ENCODE results near the gene GPR18. TPM values are rescaled to one million over a fixed set of nuclear protein-coding genes. Genes with fewer than 3 reads are reported as not detected.
A peak's percentile ranks its signal among the peaks of the same experiment; 100 is the strongest.
"Not testable (repeated sequence)": the region's sequence is repeated elsewhere in the genome, so short reads cannot be mapped to it uniquely, and the experiment has no call there.

The GPR18 gene
- total RNA-seq, 1 experiment from 2014 or later: 126 TPM

- DNase-seq: peak; percentile 77
- H3K27me3 ChIP-seq (ENCODE audit: low read length): no peaks in the 10 kb centered on the region
- H3K4me2 ChIP-seq (ENCODE audit: low read depth, low read length, poor library complexity, severe bottlenecking): peak overlapping the region; percentile 60
- peak overlapping the region; percentile 94 for H3K27ac ChIP-seq (ENCODE audit: low read length)
- H3K36me3 ChIP-seq (ENCODE audit: insufficient read depth, low read length): no peaks in the 10 kb centered on the region
- no peaks in the 10 kb centered on the region; the same call in 1 of the 2 replicates for H4K20me1 ChIP-seq (ENCODE audit: insufficient read depth, low read depth, low read length)
- H3K4me3 ChIP-seq (ENCODE audit: low read length): peak overlapping the region; percentile 53
- no peak overlapping the region for H2AFZ ChIP-seq (ENCODE audit: low read length)
- no peaks in the 10 kb centered on the region for H3K9me3 ChIP-seq (ENCODE audit: low read length)
- H3K79me2 ChIP-seq (ENCODE audit: low read length): peaks cover 88% of the 10 kb centered on the region
- peaks cover 100% of the 10 kb centered on the region for H3K4me1 ChIP-seq (ENCODE audit: low read length)
- H3K9me2 ChIP-seq (replicated peaks; ENCODE audit: insufficient read depth, low read length): no peaks in the 10 kb centered on the region
- H3K9ac ChIP-seq (ENCODE audit: low read length): peak overlapping the region; percentile 54
Measured at GRCh38 chr13:99230991-99231390, 27.2 kb downstream of the GPR18 start.

GRCh38 chr13:99230588-99230987 is 27.6 kb downstream of the GPR18 start:
- DNase-seq; H3K9me3 ChIP-seq (ENCODE audit: low read length); H3K9me2 ChIP-seq (replicated peaks; ENCODE audit: insufficient read depth, low read length); H3K27me3 ChIP-seq (ENCODE audit: low read length); H4K20me1 ChIP-seq (ENCODE audit: insufficient read depth, low read depth, low read length); H3K36me3 ChIP-seq (ENCODE audit: insufficient read depth, low read length); H2AFZ ChIP-seq (ENCODE audit: low read length): not testable (repeated sequence)
- H3K79me2 ChIP-seq (ENCODE audit: low read length): peaks cover 88% of the 10 kb centered on the region
- peak overlapping the region; percentile 54 for H3K9ac ChIP-seq (ENCODE audit: low read length)
- H3K4me2 ChIP-seq (ENCODE audit: low read depth, low read length, poor library complexity, severe bottlenecking): peak overlapping the region; percentile 60
- H3K27ac ChIP-seq (ENCODE audit: low read length): peak overlapping the region; percentile 94
- H3K4me3 ChIP-seq (ENCODE audit: low read length): peak overlapping the region; percentile 53; the same call in 1 of the 2 replicates
- peaks cover 100% of the 10 kb centered on the region for H3K4me1 ChIP-seq (ENCODE audit: low read length)

- H3K4me1 ChIP-seq (ENCODE audit: low read length): peaks cover 100% of the 10 kb centered on the region
- peaks cover 89% of the 10 kb centered on the region for H3K79me2 ChIP-seq (ENCODE audit: low read length)
Measured at GRCh38 chr13:99228737-99229691, 29.2 kb downstream of the GPR18 start.

GRCh38 chr13:99227909-99228688 is 30.1 kb downstream of the GPR18 start:
- Histone ChIP-seq H3K79me2 (ENCODE audit: low read length) (peaks cover 91% of the 10 kb centered on the region), H3K9ac (ENCODE audit: low read length) (peak overlapping the region; percentile 33), H3K9me3 (ENCODE audit: low read length) (no peaks in the 10 kb centered on the region), H4K20me1 (ENCODE audit: insufficient read depth, low read depth, low read length) (no peaks in the 10 kb centered on the region), H3K27ac (ENCODE audit: low read length) (peak overlapping the region; percentile 94), H3K4me3 (ENCODE audit: low read length) (peak overlapping the region; percentile 35; the same call in 1 of the 2 replicates), H2AFZ (ENCODE audit: low read length) (no peak overlapping the region), H3K27me3 (ENCODE audit: low read length) (no peaks in the 10 kb centered on the region), H3K4me2 (ENCODE audit: low read depth, low read length, poor library complexity, severe bottlenecking) (peak overlapping the region; percentile 69), H3K9me2 (replicated peaks; ENCODE audit: insufficient read depth, low read length) (no peaks in the 10 kb centered on the region), H3K4me1 (ENCODE audit: low read length) (peaks cover 100% of the 10 kb centered on the region), H3K36me3 (ENCODE audit: insufficient read depth, low read length) (no peaks in the 10 kb centered on the region)
- DNase-seq: peak; percentile 68

More at GRCh38 chr13:99228737-99229691, 29.2 kb downstream of the GPR18 start:
- H3K9me3 ChIP-seq (ENCODE audit: low read length): no peaks in the 10 kb centered on the region
- no peak overlapping the region for H2AFZ ChIP-seq (ENCODE audit: low read length)
- H3K9ac ChIP-seq (ENCODE audit: low read length): peak overlapping the region; percentile 64
- no peaks in the 10 kb centered on the region for H3K27me3 ChIP-seq (ENCODE audit: low read length)
- H3K4me3 ChIP-seq (ENCODE audit: low read length): peak overlapping the region; percentile 54
- DNase-seq: peak; percentile 97
- H3K27ac ChIP-seq (ENCODE audit: low read length): peak overlapping the region; percentile 94
- H4K20me1 ChIP-seq (ENCODE audit: insufficient read depth, low read depth, low read length): no peaks in the 10 kb centered on the region
- peak overlapping the region; percentile 69 for H3K4me2 ChIP-seq (ENCODE audit: low read depth, low read length, poor library complexity, severe bottlenecking)
- no peaks in the 10 kb centered on the region for H3K36me3 ChIP-seq (ENCODE audit: insufficient read depth, low read length)
- no peaks in the 10 kb centered on the region for H3K9me2 ChIP-seq (replicated peaks; ENCODE audit: insufficient read depth, low read length)

GRCh38 chr13:99227331-99227900 is 30.8 kb downstream of the GPR18 start:
- Histone ChIP-seq H3K9me2 (replicated peaks; ENCODE audit: insufficient read depth, low read length) (no peaks in the 10 kb centered on the region), H2AFZ (ENCODE audit: low read length) (no peak overlapping the region), H3K27me3 (ENCODE audit: low read length) (no peaks in the 10 kb centered on the region), H3K4me2 (ENCODE audit: low read depth, low read length, poor library complexity, severe bottlenecking) (peak overlapping the region; percentile 69), H3K9me3 (ENCODE audit: low read length) (no peaks in the 10 kb centered on the region), H3K4me3 (ENCODE audit: low read length) (peak overlapping the region; percentile 35; the same call in 1 of the 2 replicates), H4K20me1 (ENCODE audit: insufficient read depth, low read depth, low read length) (no peaks in the 10 kb centered on the region), H3K36me3 (ENCODE audit: insufficient read depth, low read length) (no peaks in the 10 kb centered on the region), H3K4me1 (ENCODE audit: low read length) (peaks cover 100% of the 10 kb centered on the region), H3K27ac (ENCODE audit: low read length) (peak overlapping the region; percentile 94), H3K79me2 (ENCODE audit: low read length) (peaks cover 91% of the 10 kb centered on the region), H3K9ac (ENCODE audit: low read length) (peak overlapping the region; percentile 33)
- DNase-seq: no peak

GRCh38 chr13:99226513-99226912 is 31.7 kb downstream of the GPR18 start:
- no peak for DNase-seq
- H3K27ac ChIP-seq (ENCODE audit: low read length): peak overlapping the region; percentile 94

GRCh38 chr13:99225078-99225477 is 33.1 kb downstream of the GPR18 start:
- Histone ChIP-seq H3K79me2 (ENCODE audit: low read length) (peaks cover 91% of the 10 kb centered on the region), H2AFZ (ENCODE audit: low read length) (no peak overlapping the region), H4K20me1 (ENCODE audit: insufficient read depth, low read depth, low read length) (no peaks in the 10 kb centered on the region), H3K27ac (ENCODE audit: low read length) (peak overlapping the region; percentile 94), H3K9me2 (replicated peaks; ENCODE audit: insufficient read depth, low read length) (no peaks in the 10 kb centered on the region), H3K9ac (ENCODE audit: low read length) (peak overlapping the region; percentile 53), H3K4me2 (ENCODE audit: low read depth, low read length, poor library complexity, severe bottlenecking) (peak overlapping the region; percentile 82), H3K27me3 (ENCODE audit: low read length) (no peaks in the 10 kb centered on the region), H3K36me3 (ENCODE audit: insufficient read depth, low read length) (no peaks in the 10 kb centered on the region), H3K9me3 (ENCODE audit: low read length) (no peaks in the 10 kb centered on the region), H3K4me3 (ENCODE audit: low read length) (peak overlapping the region; percentile 57), H3K4me1 (ENCODE audit: low read length) (peaks cover 100% of the 10 kb centered on the region)
- peak; percentile 82 for DNase-seq

More at GRCh38 chr13:99226513-99226912, 31.7 kb downstream of the GPR18 start:
- H3K79me2 ChIP-seq (ENCODE audit: low read length): peaks cover 91% of the 10 kb centered on the region
- no peaks in the 10 kb centered on the region for H3K9me3 ChIP-seq (ENCODE audit: low read length)
- H3K4me3 ChIP-seq (ENCODE audit: low read length): no peak overlapping the region
- H4K20me1 ChIP-seq (ENCODE audit: insufficient read depth, low read depth, low read length): no peaks in the 10 kb centered on the region
- H3K4me1 ChIP-seq (ENCODE audit: low read length): peaks cover 100% of the 10 kb centered on the region
- no peak overlapping the region for H2AFZ ChIP-seq (ENCODE audit: low read length)
- no peaks in the 10 kb centered on the region for H3K36me3 ChIP-seq (ENCODE audit: insufficient read depth, low read length)
- no peaks in the 10 kb centered on the region for H3K9me2 ChIP-seq (replicated peaks; ENCODE audit: insufficient read depth, low read length)
- peak overlapping the region; percentile 51; the same call in 1 of the 2 replicates for H3K9ac ChIP-seq (ENCODE audit: low read length)
- H3K4me2 ChIP-seq (ENCODE audit: low read depth, low read length, poor library complexity, severe bottlenecking): peak overlapping the region; percentile 82
- no peaks in the 10 kb centered on the region for H3K27me3 ChIP-seq (ENCODE audit: low read length)

Measured in Karpas-422 (cell line).